Lower leg skin (tissue), 4 donors: ENCODE data around the gene PRF1. TPM values are rescaled to one million over a fixed set of nuclear protein-coding genes. Genes with fewer than 3 reads are reported as not detected.

ENCODE experiments used
- DNase-seq, 2 donors: peaks; one replicate each; pipeline ENCODE4 v3.0.0-alpha.2; 2019; ENCODE audit warnings: low spot score in 2 of 2
- H3K4me3 ChIP-seq: fragments of 200-600 bp; sonication (generic); 2 replicates; pipeline ENCODE4 v1.5.1; 2017; ENCODE audit warnings: mild to moderate bottlenecking, low read depth; ENCODE audit not compliant: poor library complexity, severe bottlenecking
- CTCF ChIP-seq, 3 donors: fragments of 450-650 bp; IDR thresholded peaks; one replicate each; pipeline ENCODE4 v1.5.1; 2016; ENCODE audit warnings: antibody characterized with exemption in 3 of 3, mild to moderate bottlenecking in 3 of 3, moderate library complexity in 2 of 3
- POLR2A ChIP-seq, 2 donors: fragments of 450-650 bp; IDR thresholded peaks; one replicate each; pipeline ENCODE4 v1.6.1; 2016 to 2017; ENCODE audit warnings: antibody characterized with exemption in 2 of 2, mild to moderate bottlenecking in 1 of 2, moderate library complexity in 1 of 2
- WGBS, 2 donors: methylation state at CpG; one replicate each; pipeline ENCODE4 v1.1.5; 2018; 5-methylcytosine and 5-hydroxymethylcytosine counted together
- intact Hi-C: fragments of 100-400 bp; cut with DNase I; formaldehyde crosslinking; loops from one replicate; pipeline ENCODE4 v1.15.0; 2023; ENCODE audit warnings: low total_unique reads
- total RNA-seq, 4 donors: library from RNA; depleted of rRNA; stranded (reverse); fragments of >200 nt; gene quantifications; one replicate each; pipeline ENCODE4 v1.1.0, GENCODE V29; 2016

The PRF1 gene
- total RNA-seq, 4 donors from 2014 or later, result 0.36 to 1.4 (median 1.1) TPM

- intact Hi-C loops, result no loop called here
- H3K4me3 ChIP-seq, result no peak overlapping the region
- no peak for DNase-seq
- WGBS, 2 donors, result 79 to 84% methylated on average over 4 of the region's 4 CpGs
- TF ChIP-seq POLR2A (IDR thresholded peaks at IDR 0.05) (no peak), CTCF (IDR thresholded peaks at IDR 0.05) (no peak)
Observed at GRCh38 chr10:70567603-70568002, 34.9 kb downstream of the PRF1 start.

- WGBS, 2 donors, result 85 to 92% methylated on average over 14 to 17 of the region's 18 CpGs
- no peak for TF ChIP-seq POLR2A (IDR thresholded peaks at IDR 0.05)
- no peak for TF ChIP-seq CTCF (IDR thresholded peaks at IDR 0.05)
- DNase-seq, result no peak
- intact Hi-C loops, result no loop called here
- no peak overlapping the region for H3K4me3 ChIP-seq
Observed at GRCh38 chr10:70566515-70567290, 35.8 kb downstream of the PRF1 start.

- DNase-seq, result no peak
- H3K4me3 ChIP-seq, result no peak overlapping the region
- intact Hi-C loops, result no loop called here
- 85 to 93% methylated on average over 18 of the region's 18 CpGs for WGBS, 2 donors
- no peak for TF ChIP-seq POLR2A (IDR thresholded peaks at IDR 0.05)
Observed at GRCh38 chr10:70565556-70566514, 36.7 kb downstream of the PRF1 start.

- no peak for DNase-seq
- 93 to 94% methylated on average over 5 to 6 of the region's 6 CpGs for WGBS, 2 donors
- TF ChIP-seq CTCF (IDR thresholded peaks at IDR 0.05), result no peak
- no peak for TF ChIP-seq POLR2A (IDR thresholded peaks at IDR 0.05)
- intact Hi-C loops, result no loop called here
- H3K4me3 ChIP-seq, result no peak overlapping the region
Observed at GRCh38 chr10:70564901-70565351, 37.6 kb downstream of the PRF1 start.

GRCh38 chr10:70564113-70564725 is 38.3 kb downstream of the PRF1 start:
- WGBS, 2 donors, result 97% methylated on average over 18 to 20 of the region's 21 CpGs
- no peak for DNase-seq

More at GRCh38 chr10:70564113-70564725, 38.3 kb downstream of the PRF1 start:
- TF ChIP-seq CTCF (IDR thresholded peaks at IDR 0.05), result no peak
- no peak for TF ChIP-seq POLR2A (IDR thresholded peaks at IDR 0.05)
- intact Hi-C loops, result no loop called here
- no peak overlapping the region for H3K4me3 ChIP-seq
